IPS-18c (cell line): ENCODE results near the gene POLR3H.

ENCODE experiments used
- H3K4me3 ChIP-seq: 2 replicates; pipeline ENCODE4 v1.7.0; 2013; ENCODE audit warnings: low read depth, mild to moderate bottlenecking, low read length, moderate library complexity; ENCODE audit not compliant: insufficient read depth
- H3K9me3 ChIP-seq: one replicate; pipeline ENCODE4 v1.6.1; 2013; ENCODE audit warnings: mild to moderate bottlenecking, low read length, moderate library complexity; ENCODE audit not compliant: control insufficient read depth, insufficient read depth

POLR3H gene

DNA sequence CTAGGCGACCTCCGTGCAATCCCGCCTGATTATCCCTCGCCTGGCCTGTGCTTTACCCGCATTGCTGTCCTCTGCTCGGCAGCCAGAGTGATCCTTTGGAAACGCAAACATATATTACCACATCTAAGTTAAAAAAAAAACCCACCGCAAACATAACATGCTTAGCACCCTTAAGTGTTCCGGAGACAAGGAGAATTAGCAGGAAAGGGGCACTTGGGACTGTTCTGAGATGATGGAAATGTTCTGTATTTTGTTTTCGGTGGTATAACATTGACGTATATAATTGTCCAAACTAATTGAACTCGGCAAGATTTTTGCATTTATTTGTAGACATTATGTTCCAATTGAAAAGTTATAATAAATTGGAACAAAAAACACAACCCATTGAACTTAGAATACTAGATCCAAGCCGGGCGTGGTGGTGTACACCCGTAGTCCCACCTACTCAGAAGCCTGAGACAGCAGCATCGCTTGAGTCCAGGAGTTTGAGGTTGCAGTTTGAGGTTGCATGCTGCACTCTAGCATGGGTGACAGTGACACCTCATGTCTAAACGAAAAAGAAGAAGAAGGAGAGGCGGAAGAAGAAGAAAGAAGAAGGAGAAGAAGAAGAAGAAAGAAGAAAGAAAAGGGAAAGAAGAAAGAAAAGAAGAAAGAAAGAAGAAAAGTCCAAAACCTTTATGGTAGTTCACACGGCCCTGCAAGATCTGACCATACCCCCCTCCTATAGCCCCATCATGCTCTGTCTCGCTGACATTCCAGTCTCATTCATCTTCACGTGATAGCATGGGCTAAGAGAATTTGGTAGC, 604 bp upstream of the POLR3H start:
- H3K4me3 ChIP-seq = peak overlapping the region; percentile 20; the same call in 1 of the 2 replicates

DNA sequence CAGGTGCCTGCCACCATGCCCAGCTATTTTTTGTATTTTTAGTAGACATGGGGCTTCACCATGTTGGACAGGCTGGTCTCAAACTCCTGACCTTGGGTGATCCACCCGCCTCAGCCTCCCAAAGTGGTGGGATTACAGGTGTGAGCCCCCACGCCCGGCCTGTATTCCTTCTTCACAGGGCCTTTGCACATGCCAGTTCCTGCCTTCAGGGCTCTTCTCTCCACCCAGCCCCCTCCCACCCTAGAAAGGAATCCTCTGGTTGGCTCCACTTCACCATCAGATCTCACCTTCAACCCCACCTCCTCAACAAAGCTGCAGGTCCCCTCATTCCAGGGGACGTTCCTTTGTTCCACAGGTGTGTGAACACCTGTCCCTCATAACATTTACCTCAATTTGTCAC, 2.0 kb downstream of the POLR3H start:
- Histone ChIP-seq H3K9me3 (no peaks in the 10 kb centered on the region), H3K4me3 (no peak overlapping the region)

More for the DNA sequence above, 604 bp upstream of the POLR3H start:
- no peaks in the 10 kb centered on the region for H3K9me3 ChIP-seq

GRCh38 chr22:41541484-41541883, 2.8 kb downstream of the POLR3H start:
- no peak overlapping the region for H3K4me3 ChIP-seq

GRCh38 chr22:41540365-41540764, 3.9 kb downstream of the POLR3H start:
- H3K9me3 ChIP-seq = no peaks in the 10 kb centered on the region
- H3K4me3 ChIP-seq = no peak overlapping the region

More at GRCh38 chr22:41541484-41541883, 2.8 kb downstream of the POLR3H start:
- H3K9me3 ChIP-seq = no peaks in the 10 kb centered on the region

DNA sequence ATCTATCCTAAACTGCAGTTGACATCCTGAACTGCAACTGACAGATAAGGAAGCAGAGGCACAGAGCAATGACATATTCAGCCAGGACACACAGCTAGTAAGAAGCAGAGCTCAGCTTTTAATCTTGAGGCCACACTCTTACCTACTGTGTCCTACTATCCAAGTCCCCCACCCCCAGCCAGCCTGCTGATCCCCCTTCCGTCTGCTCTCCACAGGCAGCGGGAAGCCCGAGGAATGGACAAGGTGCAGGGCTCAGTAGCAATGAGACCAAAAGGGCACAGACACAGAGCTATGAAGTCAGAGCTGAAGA, 4.3 kb downstream of the POLR3H start:
- H3K4me3 ChIP-seq = no peak overlapping the region

GRCh38 chr22:41539146-41540005, 4.9 kb downstream of the POLR3H start:
- no peak overlapping the region for H3K4me3 ChIP-seq

More for the DNA sequence above, 4.3 kb downstream of the POLR3H start:
- H3K9me3 ChIP-seq = no peaks in the 10 kb centered on the region

GRCh38 chr22:41538583-41538982, 5.7 kb downstream of the POLR3H start:
- no peak overlapping the region for H3K4me3 ChIP-seq
- no peaks in the 10 kb centered on the region for H3K9me3 ChIP-seq

More at GRCh38 chr22:41539146-41540005, 4.9 kb downstream of the POLR3H start:
- H3K9me3 ChIP-seq = no peaks in the 10 kb centered on the region

DNA sequence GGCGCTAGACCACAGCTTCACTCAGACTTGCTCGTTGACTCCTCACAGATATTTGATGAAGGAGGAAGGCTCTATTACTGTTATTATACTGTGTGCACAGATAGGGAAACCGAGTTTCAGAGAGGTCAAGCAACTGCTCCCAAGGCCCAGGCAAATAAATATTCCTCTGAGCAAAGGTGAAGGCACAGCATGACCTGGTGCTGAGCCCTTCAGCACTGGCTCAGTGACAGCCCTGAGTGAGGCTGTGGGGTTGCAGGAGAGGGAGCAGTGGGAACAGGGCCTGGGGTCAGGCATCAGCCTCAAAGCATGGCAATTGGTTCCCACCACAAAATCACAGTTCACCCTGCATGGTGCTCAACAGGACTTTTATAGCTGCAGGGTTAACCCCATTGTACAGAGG, 7.1 kb downstream of the POLR3H start:
- H3K4me3 ChIP-seq = no peak overlapping the region

DNA sequence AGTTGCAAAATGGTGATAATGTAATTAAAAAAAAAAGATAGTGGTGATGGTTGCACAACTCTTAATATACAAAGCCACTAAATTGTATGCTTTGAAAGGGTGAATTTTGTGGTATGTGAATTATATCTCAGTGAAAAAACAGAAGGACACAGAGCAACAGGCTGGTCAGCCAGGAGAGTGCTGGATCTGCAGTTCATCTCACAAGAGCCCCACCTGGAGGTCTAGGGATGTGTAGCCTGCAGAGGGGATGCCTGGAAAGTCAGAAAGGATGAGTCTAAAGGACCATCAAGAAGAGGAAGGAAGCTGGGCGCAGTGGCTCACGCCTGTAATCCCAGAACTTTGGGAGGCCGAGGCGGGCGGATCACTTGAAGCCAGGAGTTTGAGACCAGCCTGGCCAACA, 9.0 kb downstream of the POLR3H start:
- Histone ChIP-seq H3K9me3 (no peaks in the 10 kb centered on the region), H3K4me3 (no peak overlapping the region)

More for the DNA sequence above, 7.1 kb downstream of the POLR3H start:
- H3K9me3 ChIP-seq = no peaks in the 10 kb centered on the region

DNA sequence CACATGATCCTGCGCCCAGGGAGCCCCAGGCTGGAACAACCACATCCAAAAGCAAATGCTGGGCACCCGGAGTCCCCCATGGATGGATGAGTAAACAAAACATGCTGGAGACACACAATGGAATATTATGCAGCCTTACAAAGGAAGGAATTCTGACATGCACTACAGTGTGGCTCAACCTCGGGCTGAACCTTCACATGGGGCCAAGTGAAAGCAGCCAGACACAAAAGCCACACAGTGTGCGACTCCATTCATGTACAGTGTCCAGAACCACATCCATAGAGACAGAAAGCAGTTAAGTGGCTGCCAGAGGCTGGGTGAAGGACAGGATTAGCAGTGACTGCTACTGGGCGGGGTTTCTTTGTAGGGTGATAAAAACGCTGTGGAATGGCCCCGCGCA, 10.1 kb downstream of the POLR3H start:
- Histone ChIP-seq H3K4me3 (no peak overlapping the region), H3K9me3 (no peaks in the 10 kb centered on the region)

DNA sequence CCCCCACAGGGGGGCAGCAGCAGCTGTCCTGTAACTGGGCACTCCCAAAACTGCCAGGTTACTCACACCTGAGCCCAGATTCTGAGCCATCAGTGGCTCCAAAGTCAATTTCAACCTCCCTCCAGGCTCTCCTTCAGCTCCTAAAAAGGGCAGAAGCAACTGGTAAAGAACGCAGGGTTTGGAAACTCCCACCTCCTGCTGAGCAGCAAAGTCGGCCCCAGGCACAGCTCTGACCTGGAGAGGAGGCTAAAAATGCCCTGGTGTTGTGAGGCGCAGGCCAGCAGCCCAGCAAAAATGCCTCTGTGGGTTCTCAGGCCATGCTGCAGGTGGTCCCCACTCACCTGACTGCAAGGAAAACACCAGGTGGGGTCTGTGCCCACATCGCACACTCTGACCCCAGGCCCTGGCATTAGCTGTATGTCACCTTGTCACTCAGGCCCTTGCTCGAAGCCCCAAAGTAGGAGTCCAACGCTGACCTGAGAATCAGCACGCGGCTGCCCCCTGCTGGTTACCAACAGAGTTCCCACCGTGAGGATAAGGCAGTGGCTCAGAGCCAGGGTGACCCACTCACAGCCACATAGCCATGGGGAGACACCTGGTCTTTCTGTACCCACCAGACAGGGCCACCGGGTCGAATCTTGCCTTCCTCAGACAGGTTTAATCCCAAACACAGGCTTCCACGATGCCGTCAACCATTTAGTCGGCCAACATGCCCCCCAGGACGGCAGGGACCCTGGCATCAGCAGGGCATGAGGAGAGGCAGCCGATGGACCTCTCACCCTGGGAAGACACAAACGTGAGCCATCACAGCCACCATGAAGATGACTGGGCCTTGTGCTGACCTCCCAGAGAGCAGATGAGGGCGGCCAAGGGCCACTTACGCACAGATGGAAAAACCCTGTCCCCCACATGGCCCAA, 11.1 kb downstream of the POLR3H start:
- H3K4me3 ChIP-seq = no peak overlapping the region
- no peaks in the 10 kb centered on the region for H3K9me3 ChIP-seq

- no peak overlapping the region; the same call in 1 of the 2 replicates for H3K4me3 ChIP-seq
- no peaks in the 10 kb centered on the region for H3K9me3 ChIP-seq
Measured at GRCh38 chr22:41531715-41532477, 12.4 kb downstream of the POLR3H start.

- Histone ChIP-seq H3K4me3 (no peak overlapping the region), H3K9me3 (no peaks in the 10 kb centered on the region)
Measured at GRCh38 chr22:41530890-41531714, 13.2 kb downstream of the POLR3H start.

- Histone ChIP-seq H3K9me3 (peaks cover 2% of the 10 kb centered on the region), H3K4me3 (no peak overlapping the region)
Measured at GRCh38 chr22:41528938-41529561, 15.2 kb downstream of the POLR3H start.

DNA sequence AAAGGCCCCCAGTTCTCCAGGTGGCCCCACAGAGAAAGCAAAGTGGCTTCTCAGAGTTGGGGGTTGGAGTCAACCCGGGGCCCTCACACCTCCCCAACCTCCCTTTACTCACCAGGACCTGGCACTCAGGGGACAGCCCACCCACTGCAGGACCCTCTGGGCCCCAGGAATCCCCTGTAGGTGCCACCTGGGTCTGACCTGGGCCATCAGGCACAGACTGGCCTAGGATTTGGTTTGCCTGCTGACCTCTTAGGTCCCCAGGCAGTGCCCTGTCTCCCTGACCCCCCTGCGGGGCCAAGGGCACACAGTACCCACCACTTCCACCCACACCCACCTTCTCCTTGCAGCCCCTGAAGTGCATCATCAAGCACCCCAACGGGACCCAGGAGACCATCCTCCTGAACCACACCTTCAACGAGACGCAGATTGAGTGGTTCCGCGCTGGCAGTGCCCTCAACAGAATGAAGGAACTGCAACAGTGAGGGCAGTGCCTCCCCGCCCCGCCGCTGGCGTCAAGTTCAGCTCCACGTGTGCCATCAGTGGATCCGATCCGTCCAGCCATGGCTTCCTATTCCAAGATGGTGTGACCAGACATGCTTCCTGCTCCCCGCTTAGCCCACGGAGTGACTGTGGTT, 16.0 kb downstream of the POLR3H start:
- Histone ChIP-seq H3K9me3 (peaks cover 2% of the 10 kb centered on the region), H3K4me3 (no peak overlapping the region)
